Posterior vena cava (tissue), 2 donors: ENCODE measurements around the gene DOK7. TPM values are rescaled to one million over a fixed set of nuclear protein-coding genes. Genes with fewer than 3 reads are reported as not detected.
A peak's percentile ranks its signal among the peaks of the same experiment; 100 is the strongest.

ENCODE experiments used
- DNase-seq: peaks from one replicate; pipeline ENCODE4 v3.0.0-alpha.2; 2020; ENCODE audit warnings: low spot score
- intact Hi-C, 2 donors: fragments of 100-400 bp; cut with DNase I; formaldehyde crosslinking; loops; one replicate each; pipeline versions ENCODE4 v1.14.1 to v1.14.2; 2022 to 2023
- total RNA-seq, 2 donors: library from RNA; stranded (reverse); fragmentation: NEBNext Ultra II Directional; extraction: Animal tissue kit (Norgen Biotek cat#: 25700); gene quantifications; one replicate each; pipeline ENCODE4 v1.2.1, GENCODE V29; 2021
- donor health status: DM: yes; HTN: yes; CAD: no.
- donor health status: DM: yes; HTN: yes; CAD: no.

The DOK7 gene
- total RNA-seq, 2 donors from 2014 or later = 0.14 TPM; not detected in 1

GRCh38 chr4:3512279-3512678 is 49.2 kb downstream of the DOK7 start:
- DNase-seq = no peak
- intact Hi-C loops = no loop called here

DNA sequence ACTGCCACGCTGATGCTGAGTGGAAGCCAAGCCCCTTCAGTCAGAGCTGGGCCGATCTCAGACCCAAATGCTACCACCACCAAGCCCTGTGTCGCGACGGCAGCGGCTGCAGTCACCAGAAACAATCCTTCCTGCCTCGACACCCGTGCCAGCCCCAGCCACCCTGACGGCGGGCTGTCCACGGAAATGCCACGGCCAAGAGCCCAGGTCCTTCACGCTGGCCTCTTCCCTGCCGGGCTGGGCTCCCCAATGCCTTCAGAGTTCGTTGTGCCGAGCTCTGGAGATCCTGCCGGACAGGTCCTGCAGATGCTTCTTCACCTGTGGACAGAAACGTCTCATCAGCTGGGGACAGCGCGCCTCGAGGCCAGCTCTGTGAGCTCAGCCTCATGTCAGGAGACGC is 49.6 kb downstream of the DOK7 start:
- intact Hi-C loops = no loop called here
- no peak for DNase-seq

- DNase-seq = no peak
- intact Hi-C loops = no loop called here
These were observed 50.7 kb downstream of the DOK7 start for GRCh38 chr4:3513807-3514206.

DNA sequence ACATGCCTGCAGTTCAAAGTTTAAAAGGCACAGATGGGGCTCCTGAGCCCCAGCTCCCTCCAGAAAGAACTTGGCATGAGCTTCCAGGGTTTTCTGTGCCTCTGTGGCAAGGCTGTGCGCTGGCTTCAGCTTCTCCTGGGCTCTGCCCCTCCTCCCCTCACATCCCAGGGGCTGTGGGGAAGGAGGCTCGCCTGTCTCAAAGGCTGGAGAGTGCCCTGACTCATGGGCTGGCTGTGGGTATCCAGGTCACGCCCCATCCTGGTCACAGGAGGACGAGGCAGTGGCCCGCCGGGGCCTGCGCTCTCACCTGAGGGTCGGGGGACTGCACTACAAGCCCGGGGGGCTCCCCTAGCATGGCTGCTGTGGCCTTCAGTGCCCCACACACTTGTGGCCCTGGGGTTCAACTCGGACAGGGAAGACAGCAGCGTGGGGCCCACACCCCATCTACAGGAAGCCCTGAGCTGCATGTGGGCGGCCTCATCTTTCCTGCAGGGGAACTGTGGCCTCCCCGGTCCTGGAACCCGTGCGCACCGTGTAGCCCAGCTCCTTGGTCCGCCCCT is 51.2 kb downstream of the DOK7 start:
- DNase-seq = no peak
- intact Hi-C loops = no loop called here

GRCh38 chr4:3514806-3515501 is 51.8 kb downstream of the DOK7 start:
- intact Hi-C loops = no loop called here
- no peak for DNase-seq

GRCh38 chr4:3515646-3516045 is 52.5 kb downstream of the DOK7 start:
- no peak for DNase-seq
- intact Hi-C loops = no loop called here

- DNase-seq = no peak
- intact Hi-C loops = no loop called here
These were observed 53.1 kb downstream of the DOK7 start for GRCh38 chr4:3516061-3516835.

DNA sequence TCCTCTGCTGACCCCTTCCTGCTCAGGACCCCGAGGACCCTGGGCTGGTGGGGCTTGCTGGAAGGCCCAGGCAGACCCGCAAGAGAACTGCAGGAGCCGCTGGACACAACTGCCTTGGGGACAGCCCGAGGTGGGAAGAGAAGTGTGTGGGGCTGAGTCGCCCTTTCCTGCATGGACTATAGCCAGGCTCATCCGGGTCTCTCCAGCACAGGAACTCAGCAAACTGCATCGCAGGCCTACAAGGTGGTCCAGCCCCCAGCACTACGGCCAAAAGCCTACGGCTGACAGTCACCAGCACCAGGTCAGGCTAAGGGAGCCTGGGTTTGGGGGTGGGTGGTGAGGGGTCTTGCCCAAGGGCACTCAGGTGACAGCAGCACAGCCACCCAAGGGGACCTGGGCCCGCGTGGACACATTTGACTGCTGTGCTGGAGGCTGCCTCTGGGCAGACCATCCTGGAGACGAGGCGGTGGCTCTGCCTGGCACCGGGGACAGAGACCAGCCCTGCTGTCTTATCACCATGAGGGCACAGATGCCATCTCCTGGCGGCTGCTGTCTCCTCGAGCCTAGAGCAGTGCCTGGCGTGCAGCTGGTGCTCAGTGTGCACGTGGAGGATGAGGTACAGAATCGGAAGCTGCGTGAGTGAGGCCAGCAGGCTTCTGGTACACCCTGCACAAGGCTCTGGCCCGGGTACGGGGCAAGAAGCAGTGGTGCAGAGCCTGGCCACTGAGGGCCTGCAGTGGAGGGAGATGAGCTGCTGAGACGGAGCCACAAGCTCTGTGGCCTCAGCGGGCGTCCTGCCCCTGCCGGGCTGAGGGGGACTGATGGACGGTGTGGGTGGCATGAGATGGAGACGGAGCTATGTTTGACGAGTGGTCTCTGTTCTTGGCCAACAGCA is 54.0 kb downstream of the DOK7 start:
- DNase-seq = peak; percentile 62
- intact Hi-C loops = no loop called here

GRCh38 chr4:3517731-3518510 is 54.8 kb downstream of the DOK7 start:
- intact Hi-C loops = no loop called here
- peak; percentile 76 for DNase-seq

GRCh38 chr4:3518511-3518880 is 55.4 kb downstream of the DOK7 start:
- DNase-seq = no peak

DNA sequence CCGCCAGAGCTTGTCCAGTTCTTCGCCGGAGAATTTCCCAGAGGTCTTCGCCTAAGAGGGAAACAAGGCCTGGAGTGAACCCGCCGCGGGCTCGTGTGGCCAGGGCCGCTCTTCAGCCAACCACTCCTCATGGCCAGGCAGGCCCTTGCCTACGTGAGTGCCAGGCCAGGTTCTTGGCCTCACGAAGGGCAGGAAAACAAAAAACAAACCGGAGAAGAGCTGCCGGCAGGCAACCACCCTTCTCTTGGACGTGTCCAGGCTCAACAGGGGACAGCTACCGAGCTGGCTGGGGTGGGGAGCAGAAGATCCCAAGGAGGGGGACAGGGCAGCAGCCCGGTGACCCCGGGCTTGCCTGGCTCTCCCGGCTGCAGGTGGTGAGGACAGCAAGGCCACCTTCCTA is 55.8 kb downstream of the DOK7 start:
- peak; percentile 62 for DNase-seq
- intact Hi-C loops = no loop called here

More at GRCh38 chr4:3518511-3518880, 55.4 kb downstream of the DOK7 start:
- intact Hi-C loops = no loop called here

GRCh38 chr4:3519468-3520264 is 56.6 kb downstream of the DOK7 start:
- intact Hi-C loops = no loop called here
- peak; percentile 52 for DNase-seq

- peak; percentile 66 for DNase-seq
- intact Hi-C loops = no loop called here
These were observed 57.2 kb downstream of the DOK7 start for GRCh38 chr4:3520276-3520675.

- peak; percentile 72 for DNase-seq
- intact Hi-C loops = no loop called here
These were observed 57.9 kb downstream of the DOK7 start for GRCh38 chr4:3520796-3521600.

DNA sequence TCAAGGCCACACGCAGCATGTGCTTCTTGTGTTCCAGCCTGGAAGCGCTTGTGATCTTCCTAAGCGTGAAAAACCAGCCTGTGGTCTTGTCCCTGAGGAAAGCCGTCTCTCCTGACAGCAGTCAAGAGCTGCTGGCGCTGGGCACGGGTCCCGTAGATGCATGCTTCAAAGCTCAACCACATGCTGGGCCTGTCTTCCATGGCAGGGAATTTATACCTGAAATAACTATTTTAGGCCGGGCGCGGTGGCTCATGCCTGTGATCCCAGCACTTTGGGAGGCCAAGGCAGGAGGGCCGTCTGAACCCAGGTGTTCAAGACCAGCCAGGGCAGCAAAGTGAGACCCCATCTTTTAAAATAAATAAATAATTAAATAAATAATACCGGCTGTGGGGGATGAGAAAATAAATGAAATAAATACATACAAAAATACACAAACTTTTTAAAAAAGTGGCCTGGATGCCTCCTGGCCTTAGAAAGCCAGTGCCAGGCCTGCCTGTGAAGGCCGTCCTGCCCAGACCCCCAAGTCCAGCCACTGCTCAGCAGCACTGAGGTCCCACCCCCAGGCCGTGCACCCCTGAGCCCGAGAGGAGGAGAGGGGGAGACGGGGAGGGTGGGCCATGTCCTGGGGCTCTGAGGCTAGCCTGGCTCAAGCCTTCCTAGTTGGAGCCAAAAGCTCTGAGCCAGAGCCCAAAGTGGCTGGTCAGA is 58.7 kb downstream of the DOK7 start:
- peak; percentile 51 for DNase-seq
- intact Hi-C loops = no loop called here

- peak; percentile 58 for DNase-seq
- intact Hi-C loops = no loop called here
These were observed 59.2 kb downstream of the DOK7 start for GRCh38 chr4:3522326-3522640.

DNA sequence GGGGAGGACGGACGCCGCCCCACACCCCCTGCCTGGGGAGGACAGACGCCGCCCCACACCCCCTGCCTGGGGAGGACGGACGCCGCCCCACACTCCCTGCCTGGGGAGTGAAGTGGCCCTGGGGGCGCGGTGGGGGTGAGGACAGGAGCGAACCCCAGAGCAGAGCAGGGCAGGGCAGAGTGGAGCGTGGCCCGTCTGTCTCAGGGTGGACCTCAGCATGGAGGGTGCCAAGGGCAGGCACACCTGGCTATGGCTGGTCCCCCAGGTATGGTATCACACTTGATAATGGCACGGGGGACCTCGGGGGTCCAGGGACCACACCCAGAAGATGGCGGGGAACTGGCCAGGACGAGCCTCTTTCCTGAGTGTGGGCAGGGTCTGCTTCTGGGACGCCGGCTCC is 59.5 kb downstream of the DOK7 start:
- intact Hi-C loops = no loop called here
- DNase-seq = peak; percentile 48
